HepG2 (cell line): ENCODE results near the gene NFYC. TPM values are rescaled to one million over a fixed set of nuclear protein-coding genes. Genes with fewer than 3 reads are reported as not detected.
A peak's percentile ranks its signal among the peaks of the same experiment; 100 is the strongest.

Experiments used
- CBX2 ChIP-seq, 2 experiments: fragments of 200-600 bp in 1 of 2; sonication (generic); formaldehyde crosslinking in 1 of 2; IDR thresholded peaks; 2 replicates each; pipeline versions ENCODE4 v1.7.0 to v1.8.1; 2018 to 2022; ENCODE audit warnings: low read depth in 2 of 2, low read length in 1 of 2, mild to moderate bottlenecking in 1 of 2, missing genetic modification reagents in 1 of 2
- ELF1 ChIP-seq: sonication (generic); formaldehyde crosslinking; IDR thresholded peaks from 2 replicates; pipeline ENCODE4 v1.4.0; 2020; ENCODE audit warnings: missing genetic modification reagents
- HNRNPK ChIP-seq: fragments of 200-400 bp; formaldehyde crosslinking; IDR thresholded peaks from 2 replicates; pipeline ENCODE4 v1.6.1; 2018; ENCODE audit warnings: low read length, low read depth, moderate library complexity, mild to moderate bottlenecking; ENCODE audit not compliant: poor library complexity, severe bottlenecking
- IKZF1 ChIP-seq: fragments of 450-650 bp; IDR thresholded peaks from 2 replicates; pipeline ENCODE4 v1.7.1; 2016
- IRX3 ChIP-seq: sonication (generic); formaldehyde crosslinking; IDR thresholded peaks from 2 replicates; pipeline ENCODE4 v1.8.1; 2023; ENCODE audit warnings: mild to moderate bottlenecking, low read depth, missing genetic modification reagents, borderline replicate concordance
- MAFG ChIP-seq: sonication (generic); formaldehyde crosslinking; IDR thresholded peaks from 2 replicates; pipeline ENCODE4 v1.5.1; 2020; ENCODE audit warnings: mild to moderate bottlenecking, missing genetic modification reagents
- NCOR1 ChIP-seq: fragments of 200-600 bp; sonication (generic); IDR thresholded peaks from 2 replicates; pipeline ENCODE4 v1.7.0; 2017; ENCODE audit warnings: antibody characterized with exemption, low read length, borderline replicate concordance
- ONECUT2 ChIP-seq: sonication (generic); formaldehyde crosslinking; IDR thresholded peaks from 2 replicates; pipeline ENCODE4 v1.4.0; 2020; ENCODE audit warnings: missing genetic modification reagents
- POLR2G ChIP-seq: fragments of 200-400 bp; formaldehyde crosslinking; IDR thresholded peaks from 2 replicates; pipeline ENCODE4 v1.6.1; 2018; ENCODE audit warnings: mild to moderate bottlenecking, low read depth, low read length, moderate library complexity
- SRSF4 ChIP-seq: fragments of 200-400 bp; formaldehyde crosslinking; IDR thresholded peaks from one replicate; pipeline ENCODE4 v1.6.1; 2018; ENCODE audit warnings: mild to moderate bottlenecking, low read depth, low read length, moderate library complexity; ENCODE audit not compliant: poor library complexity, severe bottlenecking
- TP53 ChIP-seq: sonication (generic); formaldehyde crosslinking; conservative IDR thresholded peaks from 2 replicates; pipeline ENCODE4 v1.4.0; 2020; ENCODE audit warnings: missing genetic modification reagents
- ZEB1 ChIP-seq: IDR thresholded peaks from 2 replicates; pipeline ENCODE4 v1.6.1; 2012; ENCODE audit warnings: mild to moderate bottlenecking, low read depth, inconsistent platforms; ENCODE audit not compliant: insufficient replicate concordance
- ZFP41 ChIP-seq: sonication (generic); formaldehyde crosslinking; IDR thresholded peaks from 2 replicates; pipeline ENCODE4 v1.4.0; 2020; ENCODE audit warnings: mild to moderate bottlenecking, missing genetic modification reagents, borderline replicate concordance
- ZNF101 ChIP-seq: sonication (generic); formaldehyde crosslinking; IDR thresholded peaks from 2 replicates; pipeline ENCODE4 v1.4.0; 2020; ENCODE audit warnings: mild to moderate bottlenecking, low read depth, missing genetic modification reagents, borderline replicate concordance
- ZNF512B ChIP-seq: sonication (generic); formaldehyde crosslinking; IDR thresholded peaks from 2 replicates; pipeline ENCODE4 v1.5.1; 2020; ENCODE audit warnings: missing genetic modification reagents, mild to moderate bottlenecking, borderline replicate concordance
- ZNF550 ChIP-seq: sonication (generic); formaldehyde crosslinking; IDR thresholded peaks from 2 replicates; pipeline ENCODE4 v1.4.0; 2020; ENCODE audit warnings: mild to moderate bottlenecking, missing genetic modification reagents, borderline replicate concordance
- ZNF761 ChIP-seq: sonication (generic); formaldehyde crosslinking; conservative IDR thresholded peaks from 2 replicates; pipeline ENCODE4 v1.4.0; 2020; ENCODE audit warnings: mild to moderate bottlenecking, missing genetic modification reagents
- polyA plus RNA-seq, 8 experiments: library from polyadenylated mRNA; depleted of rRNA in 3 of 8; stranded (reverse) in 7 of 8; unstranded in 1 of 8; fragments of >200 nt; fragmentation: Illumina TruSeq in 4 of 8; extraction: Trizol in 4 of 8; gene quantifications; 2 replicates each; pipeline versions ENCODE4 v1.2.1 to v1.2.3, GENCODE V29; 2011 to 2016; ENCODE audit warnings: low read depth in 4 of 8, missing spikeins in 1 of 8, mixed read lengths in 1 of 8; ENCODE audit not compliant: insufficient read depth in 1 of 8
- total RNA-seq, 5 experiments: library from RNA; depleted of rRNA; stranded (reverse); fragments of >200 nt; fragmentation: Illumina TruSeq; extraction: Trizol; gene quantifications; 2 replicates each; pipeline ENCODE4 v1.2.3, GENCODE V29; 2016; ENCODE audit warnings: low read depth in 1 of 5
- TF ChIP-seq, protein P1 (sequence below): sonication (generic); formaldehyde crosslinking; conservative IDR thresholded peaks from 2 replicates; pipeline ENCODE4 v1.8.0; 2022; ENCODE audit warnings: mild to moderate bottlenecking, moderate library complexity, missing genetic modification reagents
- TF ChIP-seq, protein P2 (sequence below): IDR thresholded peaks from 2 replicates; pipeline ENCODE4 v1.6.1; 2016

NFYC gene
- total and polyA plus RNA-seq, 2 of the 13 experiments (the other 11 are each of a cell fraction or from before 2014, with no cell fraction given) = 33.9 to 73.7 TPM

DNA sequence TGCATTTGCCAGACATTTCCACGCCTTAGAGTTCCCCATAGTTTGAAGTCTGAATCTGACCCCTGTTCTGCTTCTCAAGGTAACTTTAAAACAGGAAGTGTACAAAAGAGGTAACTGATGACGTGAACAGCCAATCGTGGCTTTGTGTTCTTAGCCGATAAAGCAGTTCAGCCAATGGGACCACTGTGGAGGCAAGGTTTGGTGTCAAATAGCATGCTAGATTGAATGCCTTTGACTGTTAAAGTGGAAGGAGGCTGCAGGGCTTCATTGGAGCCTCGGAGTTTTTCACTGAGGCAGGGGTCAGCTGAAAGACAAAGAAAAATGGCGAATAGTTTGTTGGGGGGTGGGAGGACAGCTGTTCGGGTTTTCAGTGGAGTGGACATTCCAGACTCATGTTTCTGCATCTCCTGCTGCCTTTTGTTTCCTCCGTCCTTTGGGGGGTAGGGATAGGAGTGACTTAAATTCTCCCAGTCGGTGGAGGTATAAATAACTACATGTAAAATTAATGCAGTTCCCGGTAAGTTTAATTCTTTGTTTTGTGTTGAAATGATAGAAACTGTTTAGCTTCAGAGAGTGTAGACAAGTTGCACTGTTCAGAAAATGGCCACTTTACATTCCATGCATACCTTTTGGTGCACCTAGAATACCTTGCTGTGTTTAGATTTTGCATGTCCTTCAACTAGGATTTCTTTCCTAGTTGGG, 17.7 kb downstream of the NFYC start (continued):
- TF ChIP-seq ZNF512B (CRISPR knock-in tag) (no peak), ZNF101 (CRISPR knock-in tag) (no peak), ZNF761 (CRISPR knock-in tag) (no peak), IKZF1 (no peak), IRX3 (CRISPR knock-in tag) (no peak), HNRNPK (no peak), POLR2G (peak; percentile 76), TP53 (CRISPR knock-in tag) (no peak), ZNF550 (CRISPR knock-in tag) (no peak), CBX2 (IDR thresholded peaks at IDR 0.05; ENCODE audit: low read depth, low read length) (no peak), CBX2 (CRISPR knock-in tag; IDR thresholded peaks at IDR 0.05; ENCODE audit: low read depth) (no peak), ZEB1 (peak; percentile 28), ZFP41 (CRISPR knock-in tag) (no peak), ONECUT2 (no peak), SRSF4 (no peak), MAFG (CRISPR knock-in tag) (no peak), NCOR1 (0 out of 2 replicates have a peak, but pooled peaks have one; percentile 25), ELF1 (CRISPR knock-in tag) (peak; percentile 88)
- TF ChIP-seq, protein P1, sequence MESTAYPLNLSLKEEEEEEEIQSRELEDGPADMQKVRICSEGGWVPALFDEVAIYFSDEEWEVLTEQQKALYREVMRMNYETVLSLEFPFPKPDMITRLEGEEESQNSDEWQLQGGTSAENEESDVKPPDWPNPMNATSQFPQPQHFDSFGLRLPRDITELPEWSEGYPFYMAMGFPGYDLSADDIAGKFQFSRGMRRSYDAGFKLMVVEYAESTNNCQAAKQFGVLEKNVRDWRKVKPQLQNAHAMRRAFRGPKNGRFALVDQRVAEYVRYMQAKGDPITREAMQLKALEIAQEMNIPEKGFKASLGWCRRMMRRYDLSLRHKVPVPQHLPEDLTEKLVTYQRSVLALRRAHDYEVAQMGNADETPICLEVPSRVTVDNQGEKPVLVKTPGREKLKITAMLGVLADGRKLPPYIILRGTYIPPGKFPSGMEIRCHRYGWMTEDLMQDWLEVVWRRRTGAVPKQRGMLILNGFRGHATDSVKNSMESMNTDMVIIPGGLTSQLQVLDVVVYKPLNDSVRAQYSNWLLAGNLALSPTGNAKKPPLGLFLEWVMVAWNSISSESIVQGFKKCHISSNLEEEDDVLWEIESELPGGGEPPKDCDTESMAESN (CRISPR knock-in tag) = no peak; the same call in 1 of the 2 replicates
- TF ChIP-seq, protein P2, sequence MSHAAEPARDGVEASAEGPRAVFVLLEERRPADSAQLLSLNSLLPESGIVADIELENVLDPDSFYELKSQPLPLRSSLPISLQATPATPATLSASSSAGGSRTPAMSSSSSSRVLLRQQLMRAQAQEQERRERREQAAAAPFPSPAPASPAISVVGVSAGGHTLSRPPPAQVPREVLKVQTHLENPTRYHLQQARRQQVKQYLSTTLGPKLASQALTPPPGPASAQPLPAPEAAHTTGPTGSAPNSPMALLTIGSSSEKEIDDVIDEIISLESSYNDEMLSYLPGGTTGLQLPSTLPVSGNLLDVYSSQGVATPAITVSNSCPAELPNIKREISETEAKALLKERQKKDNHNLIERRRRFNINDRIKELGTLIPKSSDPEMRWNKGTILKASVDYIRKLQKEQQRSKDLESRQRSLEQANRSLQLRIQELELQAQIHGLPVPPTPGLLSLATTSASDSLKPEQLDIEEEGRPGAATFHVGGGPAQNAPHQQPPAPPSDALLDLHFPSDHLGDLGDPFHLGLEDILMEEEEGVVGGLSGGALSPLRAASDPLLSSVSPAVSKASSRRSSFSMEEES (CRISPR knock-in tag) = 0 out of 2 replicates have a peak, but pooled peaks have one; percentile 9
